MG63 (cell line): ENCODE measurements around the gene OTUD6A. TPM values are rescaled to one million over a fixed set of nuclear protein-coding genes. Genes with fewer than 3 reads are reported as not detected.
A peak's percentile ranks its signal among the peaks of the same experiment; 100 is the strongest.
"Not testable (repeated sequence)": the region's sequence is repeated elsewhere in the genome, so short reads cannot be mapped to it uniquely, and the experiment has no call there.

Experiments
- DNase-seq: peaks from one replicate; pipeline ENCODE4 v3.0.0-alpha.2; 2020
- H3K27me3 ChIP-seq: fragments of 250-450 bp; sonication (Bioruptor Pico); 2 replicates; pipeline ENCODE4 v1.5.1; 2020; ENCODE audit warnings: mild to moderate bottlenecking, moderate library complexity
- H3K36me3 ChIP-seq: fragments of 250-450 bp; sonication (Bioruptor Pico); 2 replicates; pipeline ENCODE4 v1.5.1; 2020; ENCODE audit warnings: mild to moderate bottlenecking, moderate library complexity
- H3K4me3 ChIP-seq: fragments of 250-450 bp; sonication (Bioruptor Pico); 2 replicates; pipeline ENCODE4 v1.5.1; 2020; ENCODE audit warnings: mild to moderate bottlenecking, moderate library complexity
- H3K9me3 ChIP-seq: fragments of 250-450 bp; sonication (Bioruptor Pico); 2 replicates; pipeline ENCODE4 v1.5.1; 2020; ENCODE audit warnings: mild to moderate bottlenecking, moderate library complexity
- total RNA-seq: library from RNA; depleted of rRNA; stranded (reverse); fragments of >200 nt; shearing (Covaris generic); gene quantifications from 2 replicates; pipeline ENCODE4 v1.2.3, GENCODE V29; 2014; ENCODE audit warnings: low replicate concordance; rRNA removed

OTUD6A gene
- total RNA-seq, 1 experiment from 2014 or later: not detected

- Histone ChIP-seq H3K27me3 (no peaks in the 10 kb centered on the region), H3K9me3 (no peaks in the 10 kb centered on the region), H3K4me3 (no peak overlapping the region), H3K36me3 (no peaks in the 10 kb centered on the region)
- peak; percentile 14 for DNase-seq
These were observed 27.5 kb downstream of the OTUD6A start for GRCh38 chrX:70089604-70090297.

- Histone ChIP-seq H3K9me3 (no peaks in the 10 kb centered on the region), H3K4me3 (no peak overlapping the region), H3K36me3 (no peaks in the 10 kb centered on the region), H3K27me3 (no peaks in the 10 kb centered on the region)
- no peak for DNase-seq
These were observed 30.0 kb downstream of the OTUD6A start for GRCh38 chrX:70092247-70092646.

- H3K9me3 ChIP-seq: no peaks in the 10 kb centered on the region
- H3K36me3 ChIP-seq: no peaks in the 10 kb centered on the region
- H3K4me3 ChIP-seq: no peak overlapping the region
- H3K27me3 ChIP-seq: no peaks in the 10 kb centered on the region
- DNase-seq: no peak
These were observed 33.8 kb downstream of the OTUD6A start for GRCh38 chrX:70096052-70096451.

- DNase-seq: no peak
- Histone ChIP-seq H3K36me3 (no peaks in the 10 kb centered on the region), H3K4me3 (no peak overlapping the region), H3K27me3 (no peaks in the 10 kb centered on the region), H3K9me3 (no peaks in the 10 kb centered on the region)
These were observed 43.0 kb downstream of the OTUD6A start for GRCh38 chrX:70105229-70105628.

- H3K9me3 ChIP-seq, H3K36me3 ChIP-seq, H3K4me3 ChIP-seq, H3K27me3 ChIP-seq, DNase-seq: not testable (repeated sequence)
These were observed 49.3 kb downstream of the OTUD6A start for GRCh38 chrX:70111436-70112026.

Other genes starting within 250 kb of the OTUD6A start
- not detected in 2 replicates for gene AWAT2, start 12.5 kb upstream of the OTUD6A start, total RNA-seq
- gene IGBP1, start 71.0 kb downstream of the OTUD6A start, total RNA-seq: 55.2 and 59.5 TPM in 2 replicates
- not detected in 2 replicates for gene DGAT2L6, start 115.0 kb downstream of the OTUD6A start, total RNA-seq
- gene AWAT1, start 172.2 kb downstream of the OTUD6A start, total RNA-seq: not detected in 2 replicates
- gene P2RY4, start 197.7 kb downstream of the OTUD6A start, total RNA-seq: not detected in 2 replicates
- not detected in 2 replicates for gene ARR3, start 205.9 kb downstream of the OTUD6A start, total RNA-seq
- gene RAB41, start 219.7 kb downstream of the OTUD6A start, total RNA-seq: not detected in 2 replicates
- 80.6 and 82.4 TPM in 2 replicates for gene PDZD11, start 227.5 kb downstream of the OTUD6A start, total RNA-seq
- gene KIF4A, start 227.6 kb downstream of the OTUD6A start, total RNA-seq: 26.6 and 30.0 TPM in 2 replicates